HG03025 (cell line): ENCODE results near the gene NFRKB.
"Not testable (repeated sequence)": the region's sequence is repeated elsewhere in the genome, so short reads cannot be mapped to it uniquely, and the experiment has no call there.

Experiments used
- ATAC-seq: cut with Tn5 transposase; IDR thresholded peaks from one replicate; pipeline ENCODE4 v1.9.1; 2021; ENCODE audit warnings: mild to moderate bottlenecking, moderate library complexity; ENCODE audit not compliant: unreplicated experiment, low FRiP score

Gene NFRKB

GRCh38 chr11:129894278-129895125 lies 876 bp downstream of the NFRKB start:
- ATAC-seq = peak; percentile 32

- no peak for ATAC-seq
These were observed 6.9 kb downstream of the NFRKB start for GRCh38 chr11:129888451-129888850.

DNA sequence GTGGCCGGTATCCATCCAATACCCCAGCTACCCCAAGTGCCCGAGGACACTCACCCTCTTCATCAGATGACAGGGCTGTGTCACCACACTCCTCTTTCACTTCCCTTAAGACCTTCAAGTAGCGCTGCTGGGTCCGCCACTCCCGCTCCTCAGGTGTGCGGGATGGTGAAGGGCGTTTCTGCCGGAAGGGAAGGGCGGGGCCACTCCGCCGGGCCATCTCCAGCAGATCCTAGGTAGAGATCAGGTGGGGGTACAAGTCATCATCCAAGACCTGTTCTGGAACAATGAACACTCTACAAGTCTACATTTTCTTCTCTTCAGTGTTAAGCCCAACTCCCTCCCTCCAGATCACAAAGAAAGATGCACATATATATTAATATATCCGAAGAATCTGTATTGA lies 10.0 kb downstream of the NFRKB start:
- ATAC-seq = no peak

DNA sequence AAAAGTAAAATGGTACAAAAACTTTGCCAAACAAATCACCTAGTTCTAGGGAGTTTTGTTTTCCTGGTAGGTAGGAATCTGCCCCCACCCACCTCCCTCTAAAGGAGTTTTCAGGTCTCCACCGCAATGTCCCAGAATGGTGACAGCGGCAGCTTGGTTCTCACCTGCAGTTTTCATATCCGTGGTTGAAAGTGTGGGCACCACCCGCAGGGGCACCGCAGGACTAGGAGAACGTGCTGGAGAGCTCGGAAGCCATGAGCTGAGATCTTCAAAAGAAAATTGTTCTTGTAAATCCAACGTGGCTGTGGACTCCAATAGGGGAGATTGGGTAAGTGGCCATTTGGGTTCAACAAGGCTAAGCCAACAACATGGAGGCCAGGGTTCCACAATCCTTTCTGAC lies 10.8 kb downstream of the NFRKB start:
- ATAC-seq = no peak

DNA sequence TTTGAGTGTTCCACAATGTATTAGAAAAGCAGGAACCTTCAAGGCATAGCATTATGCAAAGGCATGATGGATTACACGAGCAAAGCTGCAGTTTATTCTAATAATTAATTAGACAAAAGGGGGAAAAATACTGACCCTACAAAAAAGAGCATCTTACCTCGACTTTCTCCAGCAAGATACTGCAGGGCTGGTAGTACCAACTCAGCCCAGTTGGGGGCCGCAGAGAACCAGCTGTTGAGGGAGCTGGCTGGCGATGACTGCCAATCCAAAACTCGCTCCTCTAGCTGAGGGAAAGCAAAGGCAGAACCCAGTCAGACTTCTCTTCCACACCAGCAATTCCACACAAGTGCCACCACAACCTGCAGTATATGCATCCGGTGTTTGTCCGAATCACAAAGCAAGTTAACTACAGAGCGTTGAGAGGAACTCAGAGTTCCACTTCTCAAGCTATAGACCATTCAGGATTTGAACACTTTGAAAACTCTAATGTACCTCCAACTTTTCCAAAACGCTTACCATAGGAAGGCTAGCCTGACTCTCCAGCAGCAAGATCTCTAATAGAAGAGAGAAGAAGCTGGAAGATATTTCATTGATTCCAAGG lies 13.7 kb downstream of the NFRKB start:
- no peak for ATAC-seq

GRCh38 chr11:129880311-129880710 lies 15.1 kb downstream of the NFRKB start:
- ATAC-seq = no peak

DNA sequence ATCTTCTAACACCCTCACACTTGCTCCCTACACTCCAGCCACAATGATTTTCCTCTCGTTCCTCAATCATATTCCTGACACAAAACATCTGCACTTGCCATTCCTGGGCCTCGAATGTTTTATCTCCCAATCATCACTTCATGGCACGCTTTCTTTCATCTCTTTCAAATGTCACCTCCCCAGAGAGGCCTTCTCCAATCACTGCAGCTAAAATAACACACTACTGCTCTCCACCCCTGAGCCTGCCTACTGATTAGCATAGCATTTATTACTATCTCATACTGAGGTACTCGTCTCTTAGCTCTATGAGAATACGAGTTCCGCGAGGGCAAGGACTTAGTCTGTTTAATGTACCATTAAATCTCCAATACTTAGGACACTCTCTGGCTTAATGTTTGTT lies 23.5 kb downstream of the NFRKB start:
- ATAC-seq = no peak

DNA sequence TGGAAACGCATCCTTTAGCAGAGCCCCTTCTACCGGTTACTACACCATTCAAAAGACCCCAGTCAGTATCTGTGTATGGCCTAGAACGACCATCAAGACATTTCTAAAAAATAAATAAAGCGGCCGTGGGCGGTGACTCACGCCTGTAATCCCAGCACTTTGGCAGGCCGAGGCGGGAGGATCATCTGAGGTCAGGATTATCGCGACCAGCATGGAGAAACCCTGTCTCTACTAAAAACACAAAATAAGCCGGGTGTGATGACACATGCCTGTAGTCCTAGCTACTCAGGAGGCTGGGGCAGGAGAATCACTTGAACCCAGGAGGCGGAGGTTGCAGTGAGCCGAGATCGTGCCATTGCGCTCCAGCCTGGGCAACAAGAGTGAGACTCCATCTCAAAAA lies 26.8 kb downstream of the NFRKB start:
- not testable (repeated sequence) for ATAC-seq

- ATAC-seq = no peak
These were observed 29.1 kb downstream of the NFRKB start for GRCh38 chr11:129866311-129866710.

- ATAC-seq = no peak
These were observed 29.7 kb downstream of the NFRKB start for GRCh38 chr11:129865701-129866100.

GRCh38 chr11:129864811-129865210 lies 30.6 kb downstream of the NFRKB start:
- ATAC-seq = no peak

GRCh38 chr11:129861702-129862522 lies 33.5 kb downstream of the NFRKB start:
- no peak for ATAC-seq

DNA sequence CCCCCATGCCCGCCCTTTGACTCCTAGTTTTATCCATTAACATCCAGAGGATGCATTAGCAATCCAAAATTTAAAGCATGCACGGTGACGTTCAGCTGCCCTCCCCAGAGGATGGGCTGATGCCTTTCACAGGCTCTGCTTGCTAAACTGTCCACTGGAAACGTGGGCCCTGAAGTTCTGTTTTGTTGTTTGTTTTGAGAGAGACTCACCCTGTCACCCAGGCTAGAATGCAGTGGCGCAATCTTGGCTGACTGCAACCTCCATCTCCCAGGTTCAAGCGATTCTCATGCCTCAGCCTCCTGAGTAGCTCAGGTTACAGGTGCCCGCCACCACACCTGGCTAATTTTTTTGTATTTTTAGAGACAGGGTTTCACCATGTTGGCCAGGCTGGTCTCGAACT lies 39.3 kb downstream of the NFRKB start:
- ATAC-seq = no peak

GRCh38 chr11:129855086-129855485 lies 40.3 kb downstream of the NFRKB start:
- ATAC-seq = no peak

GRCh38 chr11:129854232-129854805 lies 41.1 kb downstream of the NFRKB start:
- no peak for ATAC-seq

- ATAC-seq = no peak
These were observed 41.7 kb downstream of the NFRKB start for GRCh38 chr11:129853518-129854231.

DNA sequence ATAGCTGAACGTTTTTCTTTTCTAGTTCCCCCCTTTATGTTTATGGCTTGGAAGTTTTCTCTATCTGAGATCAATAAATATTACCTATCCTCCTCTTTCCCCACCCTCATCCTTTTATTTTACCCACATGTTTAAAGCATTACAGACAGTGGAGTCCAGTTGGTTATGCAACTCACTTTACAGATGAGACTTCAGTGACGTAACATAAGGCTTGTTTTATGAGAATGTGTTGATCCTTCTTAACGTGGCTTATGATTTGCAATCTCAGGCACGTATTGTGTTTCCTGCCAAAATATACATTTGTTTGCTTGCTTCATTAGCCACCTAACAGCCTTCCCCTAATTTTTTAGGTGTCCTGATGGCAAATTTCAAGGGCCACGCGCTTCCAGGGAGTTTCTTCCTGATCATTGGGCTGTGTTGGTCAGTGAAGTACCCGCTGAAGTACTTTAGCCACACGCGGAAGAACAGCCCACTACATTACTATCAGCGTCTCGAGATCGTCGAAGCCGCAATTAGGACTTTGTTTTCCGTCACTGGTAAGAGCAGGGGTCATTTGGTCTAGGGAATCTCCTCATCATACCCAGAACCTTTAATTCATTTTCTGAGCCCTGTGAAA lies 43.1 kb downstream of the NFRKB start:
- no peak for ATAC-seq

DNA sequence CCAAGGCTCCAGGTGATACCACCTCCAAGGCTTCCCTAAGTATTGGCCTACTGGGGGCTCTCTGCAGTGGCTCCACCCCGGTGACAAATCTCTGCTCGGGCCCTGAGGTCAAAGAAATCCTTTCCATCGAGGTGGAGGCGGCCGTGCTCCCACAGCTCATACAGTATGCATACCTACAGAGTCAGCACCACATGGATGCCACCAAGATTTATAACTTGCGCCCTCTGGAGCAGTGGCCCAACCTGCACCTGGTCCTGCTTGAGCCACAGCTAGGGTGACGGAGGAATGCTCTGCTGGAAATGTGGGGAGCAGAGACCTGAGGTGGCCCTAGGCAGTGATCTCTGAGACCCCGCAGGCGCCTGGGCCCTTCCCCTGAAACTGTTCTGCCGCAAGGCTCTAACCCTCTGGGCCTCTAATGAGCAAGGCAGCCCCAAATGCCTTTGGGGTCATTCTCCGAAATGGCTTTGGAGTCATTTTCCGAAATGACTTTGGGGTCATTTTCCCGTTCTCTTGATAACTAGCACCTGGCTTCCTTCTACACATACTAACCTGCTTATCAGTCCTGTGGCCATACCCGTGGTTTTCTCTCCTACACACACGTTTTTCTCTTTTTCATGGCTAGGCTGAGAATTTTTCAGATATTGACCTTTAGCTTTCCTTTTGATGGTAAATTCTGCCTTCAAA lies 45.8 kb downstream of the NFRKB start:
- ATAC-seq = no peak

- ATAC-seq = not testable (repeated sequence)
These were observed 48.0 kb downstream of the NFRKB start for GRCh38 chr11:129847361-129847760.
